Progenitor cell of endocrine pancreas (in vitro differentiated cells): Measurements from ENCODE around the gene ZBTB17. TPM values are rescaled to one million over a fixed set of nuclear protein-coding genes. Genes with fewer than 3 reads are reported as not detected.

Experiments used
- DNase-seq: peaks from one replicate; pipeline ENCODE4 v3.0.0; 2021; ENCODE audit warnings: low spot score; ENCODE audit not compliant: unreplicated experiment
- H3K27ac Mint-ChIP-seq: 2 replicates; pipeline ENCODE4 v1.8.0; 2021; ENCODE audit warnings: mild to moderate bottlenecking, moderate library complexity, mixed read lengths
- H3K27me3 Mint-ChIP-seq: 2 replicates; pipeline ENCODE4 v1.8.0; 2021; ENCODE audit warnings: mixed read lengths
- H3K36me3 Mint-ChIP-seq: 2 replicates; pipeline ENCODE4 v1.8.0; 2022; ENCODE audit warnings: mixed read lengths; ENCODE audit not compliant: insufficient read depth
- H3K4me1 Mint-ChIP-seq: 2 replicates; pipeline ENCODE4 v1.8.0; 2021; ENCODE audit warnings: low read depth, mixed read lengths
- H3K4me3 Mint-ChIP-seq: 2 replicates; pipeline ENCODE4 v1.8.0; 2021; ENCODE audit warnings: low read depth, mild to moderate bottlenecking, moderate library complexity, mixed read lengths
- H3K9me3 Mint-ChIP-seq: 2 replicates; pipeline ENCODE4 v1.8.0; 2021; ENCODE audit warnings: low read depth, mixed read lengths
- total RNA-seq: library from RNA; stranded (reverse); gene quantifications from 2 replicates; pipeline ENCODE4 v1.2.1, GENCODE V29; 2021
- TF ChIP-seq, protein P1 (sequence below): fragments of 200-600 bp; sonication (generic); IDR thresholded peaks from one replicate; pipeline ENCODE4 v1.5.0; 2021; ENCODE audit warnings: antibody characterized with exemption, mild to moderate bottlenecking; ENCODE audit not compliant: unreplicated experiment

Gene ZBTB17
- total RNA-seq, 1 donor from 2014 or later, result 57.7 TPM

DNA sequence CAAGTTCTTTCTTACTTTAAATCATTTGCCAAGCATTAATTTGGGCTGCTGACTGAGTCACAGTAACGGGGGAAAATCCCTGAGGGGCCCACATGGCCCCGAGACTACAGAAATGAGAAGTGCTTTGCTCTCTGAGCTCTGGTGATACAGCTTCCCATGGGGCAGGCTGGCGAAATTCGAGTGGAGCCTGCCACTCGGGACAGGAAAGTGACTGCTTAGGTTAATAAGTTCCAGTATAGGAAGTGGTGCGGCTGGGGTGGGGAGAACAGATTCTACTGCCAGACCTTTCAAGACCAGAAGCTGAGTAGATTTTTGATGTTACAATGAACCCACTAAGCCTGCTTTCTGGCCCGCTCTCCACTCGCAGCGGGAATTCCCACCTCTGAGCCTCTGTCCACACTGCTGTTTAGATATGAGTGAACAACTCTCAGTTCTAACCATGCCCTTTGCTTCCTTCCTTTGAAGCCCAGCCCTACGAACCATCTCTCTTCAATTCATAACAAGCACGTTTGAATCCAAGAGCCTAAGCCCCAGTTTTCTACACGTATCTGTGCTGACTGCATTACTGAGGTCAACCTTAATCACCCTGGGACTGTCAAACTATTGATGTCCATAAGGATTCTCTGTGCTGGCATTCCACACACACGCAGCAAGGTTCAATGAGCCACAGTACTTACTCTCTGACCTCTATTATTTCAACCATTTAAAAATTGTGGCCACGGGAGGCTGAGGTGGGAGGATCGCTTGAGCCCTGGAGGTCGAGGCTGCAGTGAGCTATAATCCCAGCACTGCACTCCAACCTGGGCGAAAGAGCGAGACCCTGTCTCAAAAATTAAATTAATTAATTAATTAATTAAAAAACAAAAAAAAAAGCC lies 9.6 kb downstream of the ZBTB17 start:
- Mint-ChIP-seq H3K36me3 (peaks cover 34% of the 10 kb centered on the region), H3K4me1 (peaks cover 4% of the 10 kb centered on the region), H3K27ac (peak overlapping the region; percentile 54), H3K27me3 (no peaks in the 10 kb centered on the region), H3K4me3 (no peak overlapping the region), H3K9me3 (peaks cover 10% of the 10 kb centered on the region)
- no peak for DNase-seq
- TF ChIP-seq, protein P1, sequence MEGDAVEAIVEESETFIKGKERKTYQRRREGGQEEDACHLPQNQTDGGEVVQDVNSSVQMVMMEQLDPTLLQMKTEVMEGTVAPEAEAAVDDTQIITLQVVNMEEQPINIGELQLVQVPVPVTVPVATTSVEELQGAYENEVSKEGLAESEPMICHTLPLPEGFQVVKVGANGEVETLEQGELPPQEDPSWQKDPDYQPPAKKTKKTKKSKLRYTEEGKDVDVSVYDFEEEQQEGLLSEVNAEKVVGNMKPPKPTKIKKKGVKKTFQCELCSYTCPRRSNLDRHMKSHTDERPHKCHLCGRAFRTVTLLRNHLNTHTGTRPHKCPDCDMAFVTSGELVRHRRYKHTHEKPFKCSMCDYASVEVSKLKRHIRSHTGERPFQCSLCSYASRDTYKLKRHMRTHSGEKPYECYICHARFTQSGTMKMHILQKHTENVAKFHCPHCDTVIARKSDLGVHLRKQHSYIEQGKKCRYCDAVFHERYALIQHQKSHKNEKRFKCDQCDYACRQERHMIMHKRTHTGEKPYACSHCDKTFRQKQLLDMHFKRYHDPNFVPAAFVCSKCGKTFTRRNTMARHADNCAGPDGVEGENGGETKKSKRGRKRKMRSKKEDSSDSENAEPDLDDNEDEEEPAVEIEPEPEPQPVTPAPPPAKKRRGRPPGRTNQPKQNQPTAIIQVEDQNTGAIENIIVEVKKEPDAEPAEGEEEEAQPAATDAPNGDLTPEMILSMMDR, result no peak

DNA sequence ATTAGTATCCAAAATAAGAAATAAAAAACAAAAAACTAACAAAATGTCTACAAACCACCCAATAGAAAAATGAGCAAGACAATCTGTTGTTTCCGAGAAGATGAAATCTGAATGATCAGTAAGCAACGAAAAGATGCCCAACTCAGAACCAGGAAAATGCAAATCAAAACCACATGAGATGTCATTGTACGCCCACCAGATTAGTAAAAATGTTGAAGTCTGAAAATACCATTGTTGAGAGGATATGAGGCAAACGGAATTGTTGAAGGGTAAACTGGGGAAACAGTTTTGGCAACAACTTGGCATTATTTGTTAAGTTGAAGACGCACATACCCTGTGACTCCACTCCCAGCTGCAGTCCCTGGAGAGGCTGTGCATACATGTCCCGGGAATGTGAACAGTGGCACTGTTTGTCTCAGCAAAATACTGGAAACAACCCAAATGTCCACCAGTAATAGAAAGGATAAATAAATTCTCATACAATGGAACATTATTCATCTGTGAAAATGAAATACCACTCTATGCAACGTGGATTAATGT lies 10.6 kb downstream of the ZBTB17 start:
- TF ChIP-seq, protein P1, result no peak
- no peak for DNase-seq
- H3K4me3 Mint-ChIP-seq, result no peak overlapping the region
- H3K36me3 Mint-ChIP-seq, result peaks cover 30% of the 10 kb centered on the region
- peaks cover 10% of the 10 kb centered on the region for H3K9me3 Mint-ChIP-seq
- peaks cover 7% of the 10 kb centered on the region for H3K4me1 Mint-ChIP-seq
- no peak overlapping the region for H3K27ac Mint-ChIP-seq
- no peaks in the 10 kb centered on the region for H3K27me3 Mint-ChIP-seq

DNA sequence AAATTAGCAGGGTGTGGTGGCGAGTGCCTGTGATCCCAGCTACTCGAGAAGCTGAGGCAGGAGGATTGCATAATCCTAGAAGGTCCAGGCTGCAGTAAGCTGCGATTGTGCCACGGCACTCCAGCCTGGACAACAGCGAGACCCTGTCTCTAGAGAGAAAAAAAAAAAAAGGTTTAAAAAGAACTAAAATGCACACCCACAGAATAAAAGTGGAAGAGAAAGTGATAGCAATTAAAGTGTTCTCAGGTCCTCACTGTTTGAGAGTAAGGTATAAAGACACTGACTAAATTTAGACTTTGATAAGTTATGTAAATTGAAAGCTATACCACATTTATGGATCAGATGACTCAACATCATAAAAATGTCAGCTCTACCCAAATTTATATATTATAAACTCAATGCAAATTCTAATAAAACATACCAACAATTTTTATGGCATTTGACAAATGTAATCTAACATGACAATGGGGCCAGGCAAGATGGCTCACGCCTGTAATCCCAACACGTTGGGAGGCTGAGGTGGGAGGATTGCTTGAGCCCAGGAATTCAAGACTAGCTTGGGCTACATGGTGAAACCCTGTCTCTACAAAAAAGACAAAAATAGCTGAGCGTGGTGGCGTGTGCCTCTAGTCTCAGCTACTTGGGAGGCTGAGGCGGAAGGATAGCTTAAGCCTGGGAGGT lies 11.8 kb downstream of the ZBTB17 start:
- H3K4me1 Mint-ChIP-seq, result peaks cover 7% of the 10 kb centered on the region
- no peak overlapping the region for H3K4me3 Mint-ChIP-seq
- H3K27ac Mint-ChIP-seq, result no peak overlapping the region
- H3K36me3 Mint-ChIP-seq, result peaks cover 20% of the 10 kb centered on the region
- H3K9me3 Mint-ChIP-seq, result peaks cover 3% of the 10 kb centered on the region
- H3K27me3 Mint-ChIP-seq, result no peaks in the 10 kb centered on the region
- TF ChIP-seq, protein P1, result no peak
- DNase-seq, result no peak

DNA sequence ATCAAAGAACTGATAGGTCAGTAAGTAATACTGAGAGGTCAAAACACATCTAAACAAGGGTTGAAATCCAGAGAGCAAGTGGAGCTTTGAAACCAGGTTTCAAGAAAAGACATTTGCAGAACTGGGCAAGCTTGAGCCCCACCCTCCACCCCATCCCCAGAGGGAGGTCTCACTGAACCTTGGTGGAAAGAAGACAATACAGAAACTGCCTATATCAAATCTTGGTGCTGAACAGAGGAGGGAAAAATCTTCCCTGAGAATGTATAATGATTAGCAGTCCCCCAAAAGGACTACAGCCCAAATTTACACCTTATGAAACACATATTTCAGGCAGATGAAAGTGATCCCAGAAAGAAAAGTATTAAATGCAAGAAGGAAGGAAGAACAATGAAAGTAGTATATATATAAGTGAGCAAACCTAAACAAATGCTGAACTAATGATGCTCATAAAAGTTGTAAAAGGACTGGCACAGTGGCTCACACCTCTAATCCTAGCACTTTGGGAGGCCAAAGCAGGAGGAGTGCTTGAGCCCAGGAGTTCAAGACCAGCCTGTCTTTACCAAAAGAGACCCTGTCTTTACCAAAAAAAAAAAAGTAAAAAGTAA lies 12.4 kb downstream of the ZBTB17 start:
- H3K27me3 Mint-ChIP-seq, result no peaks in the 10 kb centered on the region
- peaks cover 10% of the 10 kb centered on the region for H3K4me1 Mint-ChIP-seq
- H3K27ac Mint-ChIP-seq, result no peak overlapping the region
- H3K9me3 Mint-ChIP-seq, result peaks cover 3% of the 10 kb centered on the region
- H3K4me3 Mint-ChIP-seq, result no peak overlapping the region
- no peak for DNase-seq
- H3K36me3 Mint-ChIP-seq, result peaks cover 18% of the 10 kb centered on the region
- TF ChIP-seq, protein P1, result no peak
